Measurements from ENCODE around the gene PDE7B.

Gene PDE7B

DNA sequence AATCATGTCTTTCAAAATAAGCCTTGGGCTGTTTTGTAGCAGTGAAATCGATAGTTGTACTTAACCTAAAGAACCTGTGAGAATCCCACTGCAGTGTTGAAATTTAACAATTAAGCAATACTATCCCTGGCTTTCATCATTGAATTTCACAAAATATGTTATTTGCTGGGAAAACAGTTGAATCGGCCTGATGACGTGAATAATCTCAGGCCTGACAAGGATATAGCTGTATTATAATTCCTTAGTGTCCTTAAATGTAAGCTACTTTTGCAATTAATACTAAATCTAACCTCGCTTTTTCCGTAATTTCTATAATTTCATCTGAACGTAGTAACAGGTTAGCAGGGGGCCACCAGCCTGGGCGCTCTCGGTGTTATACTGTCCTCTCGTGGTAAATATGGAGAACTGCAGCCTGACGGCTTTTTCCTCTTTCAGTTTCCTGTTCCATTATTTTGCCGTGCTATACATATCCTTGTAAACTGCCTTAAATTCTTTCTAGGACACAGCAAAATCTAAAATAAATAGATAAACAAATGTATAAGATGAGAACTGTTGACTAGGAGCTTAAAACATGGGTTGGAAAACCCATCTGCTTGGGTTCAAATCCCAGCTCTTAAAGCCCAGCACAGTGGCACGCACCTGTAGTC is 374.6 kb downstream of the PDE7B start:
- DNase-seq (ENCODE audit: low read depth in 1 of 2, low spot score in 1 of 2), result no peak

GRCh38 chr6:136226674-136227377 is 375.3 kb downstream of the PDE7B start:
- DNase-seq (ENCODE audit: low read depth in 1 of 2, low spot score in 1 of 2), result no peak

DNA sequence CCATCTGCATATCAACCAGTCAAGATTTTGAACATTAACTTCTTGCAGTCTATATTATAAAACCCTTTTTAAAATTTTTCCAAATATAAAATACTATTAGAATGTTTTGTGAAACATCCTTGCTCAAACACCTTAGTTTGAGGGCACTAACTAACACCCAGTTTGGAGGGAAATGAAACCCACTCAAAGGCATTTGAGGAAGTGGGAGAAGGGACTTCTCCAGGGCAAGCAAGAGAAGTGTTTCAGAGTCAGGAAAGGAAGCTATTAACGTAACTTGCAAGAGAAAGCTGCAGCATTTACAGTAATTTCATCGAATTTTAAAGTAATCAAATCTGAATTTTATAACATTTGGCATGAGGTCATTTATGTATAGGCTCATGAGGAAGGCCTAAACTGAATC is 377.3 kb downstream of the PDE7B start:
- DNase-seq (ENCODE audit: low read depth in 1 of 2, low spot score in 1 of 2), result no peak

- DNase-seq (ENCODE audit: low read depth in 1 of 2, low spot score in 1 of 2), result no peak
Observed at GRCh38 chr6:136230219-136230853, 378.8 kb downstream of the PDE7B start.

- DNase-seq (ENCODE audit: low read depth in 1 of 2, low spot score in 1 of 2), result no peak
Observed at GRCh38 chr6:136232701-136233100, 381.2 kb downstream of the PDE7B start.

- DNase-seq (ENCODE audit: low read depth in 1 of 2, low spot score in 1 of 2), result no peak
Observed at GRCh38 chr6:136235233-136235564, 383.7 kb downstream of the PDE7B start.

DNA sequence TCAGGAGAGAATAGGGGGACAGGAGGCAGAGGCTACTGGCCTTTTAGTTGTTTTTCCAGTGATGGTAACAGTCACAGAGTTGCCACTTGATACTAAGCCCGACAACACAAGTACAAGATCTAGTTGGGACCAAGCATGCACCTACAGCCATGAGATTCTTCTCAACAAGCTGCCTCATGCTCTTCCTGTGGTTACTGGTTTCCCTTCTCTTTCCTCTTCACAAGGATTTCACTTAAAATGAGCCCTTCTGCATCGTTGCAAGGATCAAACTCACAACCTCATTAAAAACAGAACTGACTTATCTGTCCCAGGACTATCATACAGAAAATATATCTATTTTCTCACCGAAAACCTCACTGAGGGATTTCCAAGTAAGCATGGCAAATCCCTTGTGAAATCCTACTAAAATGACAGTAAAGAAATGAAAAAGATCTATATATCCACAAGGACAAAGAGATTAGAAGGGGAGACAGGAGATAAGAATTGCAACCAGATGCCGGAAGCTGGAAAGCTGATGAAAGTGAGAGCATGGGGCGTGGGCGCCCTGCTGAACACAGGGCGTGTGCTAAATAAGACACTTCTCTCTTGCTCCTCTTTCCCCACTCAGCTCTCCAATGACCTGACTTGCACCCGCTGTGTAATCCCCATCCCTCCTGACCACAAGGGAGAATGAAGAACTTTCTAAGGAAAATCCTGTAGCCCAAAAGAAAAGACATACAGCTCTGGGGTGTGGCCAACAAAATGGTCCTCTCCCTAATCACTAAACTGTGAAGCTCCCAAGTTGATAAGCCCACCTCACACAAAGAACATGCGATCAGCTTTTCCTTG is 385.2 kb downstream of the PDE7B start:
- DNase-seq (ENCODE audit: low read depth in 1 of 2, low spot score in 1 of 2), result no peak

- no peak for DNase-seq (ENCODE audit: low read depth in 1 of 2, low spot score in 1 of 2)
Observed at GRCh38 chr6:136244061-136244616, 392.6 kb downstream of the PDE7B start.

Measured in activated T-helper 1 cell treated with anti-CD3 and anti-CD28 coated beads, Interleukin-2, amount 50 U/mL, for 16 hours (primary cell).